HCT116 (cell line): Measurements from ENCODE around the gene RPTOR. TPM values are rescaled to one million over a fixed set of nuclear protein-coding genes. Genes with fewer than 3 reads are reported as not detected.

ENCODE experiments used
- ATAC-seq: fragments of 200-7000 bp; cut with Tn5 transposase; 2 replicates; pipeline ENCODE4 v1.9.1; 2020; ENCODE audit warnings: mild to moderate bottlenecking, moderate library complexity
- BruUV-seq: library from RNA; stranded (reverse); fragments of 400-500 nt; replicated peaks from 2 replicates; lab custom pipeline; 2021; lab: Mats Ljungman, UMichigan
- CTCF ChIA-PET: fragments of 300-600 bp; sonication (Branson Sonifier 250); formaldehyde crosslinking; loops from one replicate; lab custom pipeline; 2021; ENCODE audit warnings: antibody characterized with exemption; lab: Charles Lee
- POLR2A ChIA-PET: fragments of 300-600, 350-600 bp; sonication (Branson Sonifier 250); formaldehyde crosslinking; loops from one replicate; lab custom pipeline; 2021; ENCODE audit warnings: antibody characterized with exemption; lab: Charles Lee
- RAD21 ChIA-PET, 2 experiments: fragments of 300-600 bp; sonication (Branson Sonifier 250); formaldehyde crosslinking; loops; one replicate each; lab custom pipeline; 2023; ENCODE audit warnings: low total read pairs in 2 of 2; ENCODE audit not compliant: uncharacterized antibody in 2 of 2, unreplicated experiment in 2 of 2, low non-redundant PET in 1 of 2; lab: Charles Lee
- DNase-seq: peaks from one replicate; pipeline ENCODE4 v3.0.0-alpha.2; 2010; ENCODE audit warnings: low read depth, low spot score
- H2AFZ ChIP-seq: fragments of 200-600 bp; shearing (Covaris generic), sonication (generic); 2 replicates; pipeline ENCODE4 v1.6.1; 2017; ENCODE audit warnings: low read depth, mixed run types, mixed read lengths, antibody characterized with exemption, low read length; ENCODE audit not compliant: poor library complexity, severe bottlenecking
- H3K27ac ChIP-seq: 2 replicates; pipeline ENCODE4 v1.5.1; 2012; ENCODE audit warnings: low read depth, low read length
- H3K27me3 ChIP-seq: fragments of 200-600 bp; sonication (generic); 2 replicates; pipeline ENCODE4 v1.6.1; 2016; ENCODE audit warnings: mixed run types, low read length, mixed read lengths; ENCODE audit not compliant: insufficient read depth
- H3K36me3 ChIP-seq, 2 experiments: fragments of 200-500 bp in 1 of 2; fragments of 200-600 bp in 1 of 2; sonication (Bioruptor generic) in 1 of 2; sonication (generic) in 1 of 2; 2 replicates each; pipeline versions ENCODE4 v1.5.1 to v1.6.1; 2014 to 2016; ENCODE audit warnings: low read length in 2 of 2, inconsistent platforms in 1 of 2, mixed read lengths in 1 of 2, mixed run types in 1 of 2; ENCODE audit not compliant: insufficient read depth in 2 of 2, control insufficient read depth in 1 of 2
- H3K4me1 ChIP-seq, 2 experiments: fragments of 200-600 bp in 1 of 2; sonication (generic) in 1 of 2; 2 replicates each; pipeline versions ENCODE4 v1.5.1 to v1.6.1; 2012 to 2017; ENCODE audit warnings: low read length in 2 of 2, inconsistent platforms in 1 of 2, mild to moderate bottlenecking in 1 of 2, mixed read lengths in 1 of 2, mixed run types in 1 of 2, moderate library complexity in 1 of 2; ENCODE audit not compliant: insufficient read depth in 2 of 2, control insufficient read depth in 1 of 2
- H3K4me2 ChIP-seq: fragments of 200-600 bp; sonication (generic); 2 replicates; pipeline ENCODE4 v1.6.1; 2017; ENCODE audit warnings: mixed run types, low read length, mixed read lengths
- H3K4me3 ChIP-seq, 2 experiments: fragments of 200-600 bp in 1 of 2; sonication (generic) in 1 of 2; replicated peaks in 1 of 2; 2 replicates each; pipeline ENCODE4 v1.5.1; 2011 to 2016; ENCODE audit warnings: low read length in 2 of 2, control low read depth in 1 of 2, low read depth in 1 of 2, mild to moderate bottlenecking in 1 of 2, mixed read lengths in 1 of 2, mixed run types in 1 of 2
- H3K79me2 ChIP-seq: fragments of 200-600 bp; sonication (generic); 2 replicates; pipeline ENCODE4 v1.6.1; 2017; ENCODE audit warnings: mild to moderate bottlenecking, mixed run types, low read length, moderate library complexity, mixed read lengths; ENCODE audit not compliant: insufficient read depth
- H3K9ac ChIP-seq: fragments of 200-600 bp; sonication (generic); 2 replicates; pipeline ENCODE4 v1.6.1; 2016; ENCODE audit warnings: low read length, mixed read lengths
- H3K9me2 ChIP-seq: fragments of 200-600 bp; sonication (generic), shearing (Covaris generic); 2 replicates; pipeline ENCODE4 v1.6.1; 2017; ENCODE audit warnings: mixed run types, mild to moderate bottlenecking, moderate library complexity; ENCODE audit not compliant: insufficient read depth
- H3K9me3 ChIP-seq, 2 experiments: fragments of 200-500 bp in 1 of 2; fragments of 200-600 bp in 1 of 2; sonication (Bioruptor generic) in 1 of 2; sonication (generic) in 1 of 2; 2 replicates each; pipeline ENCODE4 v1.6.1; 2014 to 2017; ENCODE audit warnings: low read length in 2 of 2, mixed read lengths in 2 of 2, inconsistent platforms in 1 of 2, low read depth in 1 of 2, mild to moderate bottlenecking in 1 of 2, mixed run types in 1 of 2, moderate library complexity in 1 of 2; ENCODE audit not compliant: control insufficient read depth in 1 of 2, insufficient read depth in 1 of 2
- H4K20me1 ChIP-seq: fragments of 200-600 bp; sonication (generic), shearing (Covaris generic); 2 replicates; pipeline ENCODE4 v1.6.1; 2017; ENCODE audit warnings: mixed run types, mild to moderate bottlenecking, moderate library complexity; ENCODE audit not compliant: insufficient read depth
- ATF3 ChIP-seq: IDR thresholded peaks from 2 replicates; pipeline ENCODE4 v1.6.1; 2012
- CBX3 ChIP-seq: IDR thresholded peaks from 2 replicates; pipeline ENCODE4 v1.6.1; 2012; ENCODE audit warnings: low read depth
- EGR1 ChIP-seq: IDR thresholded peaks from 2 replicates; pipeline ENCODE4 v1.6.1; 2012; ENCODE audit warnings: low read depth
- ELF1 ChIP-seq: IDR thresholded peaks from 2 replicates; pipeline ENCODE4 v1.6.1; 2012; ENCODE audit warnings: low read depth, borderline replicate concordance
- EZH2 ChIP-seq: fragments of 200-600 bp; sonication (generic); IDR thresholded peaks from 2 replicates; pipeline ENCODE4 v1.6.1; 2017; ENCODE audit warnings: antibody characterized with exemption, mixed run types
- FOSL1 ChIP-seq: IDR thresholded peaks from 2 replicates; pipeline ENCODE4 v1.6.1; 2012; ENCODE audit warnings: low read depth
- MAX ChIP-seq: IDR thresholded peaks from 2 replicates; pipeline ENCODE4 v1.6.1; 2012
- POLR2A ChIP-seq: IDR thresholded peaks from 2 replicates; pipeline ENCODE4 v1.7.0; 2011; ENCODE audit warnings: borderline replicate concordance; ENCODE audit not compliant: insufficient read depth, insufficient read length; ENCODE audit errors: extremely low read depth
- POLR2AphosphoS5 ChIP-seq: IDR thresholded peaks from 2 replicates; pipeline ENCODE4 v1.6.1; 2011; ENCODE audit warnings: mild to moderate bottlenecking, low read depth, low read length, moderate library complexity
- RAD21 ChIP-seq: IDR thresholded peaks from 2 replicates; pipeline ENCODE4 v1.6.1; 2012; ENCODE audit warnings: low read depth, mild to moderate bottlenecking
- REST ChIP-seq: IDR thresholded peaks from 2 replicates; pipeline ENCODE4 v1.6.1; 2012; ENCODE audit warnings: low read depth
- SIN3A ChIP-seq: IDR thresholded peaks from 2 replicates; pipeline ENCODE4 v1.6.1; 2012; ENCODE audit warnings: low read depth
- SP1 ChIP-seq: IDR thresholded peaks from 2 replicates; pipeline ENCODE4 v1.6.1; 2012; ENCODE audit warnings: low read depth
- SRF ChIP-seq: IDR thresholded peaks from 2 replicates; pipeline ENCODE4 v1.6.1; 2012; ENCODE audit warnings: low read depth
- TCF7L2 ChIP-seq: IDR thresholded peaks from 2 replicates; pipeline ENCODE4 v1.7.0; 2011; ENCODE audit warnings: borderline replicate concordance, inconsistent platforms; ENCODE audit not compliant: insufficient read depth, insufficient read length; ENCODE audit errors: extremely low read depth
- ZNF274 ChIP-seq: fragments of 200-500 bp; sonication (Bioruptor generic); IDR thresholded peaks from 2 replicates; pipeline ENCODE4 v1.6.1; 2014; ENCODE audit warnings: mild to moderate bottlenecking, low read depth, low read length, inconsistent platforms
- intact Hi-C: fragments of 100-400 bp; cut with micrococcal nuclease; formaldehyde crosslinking; loops from 2 replicates; pipeline ENCODE4 v1.10.0; 2022
- total RNA-seq: library from RNA; stranded (reverse); gene quantifications from one replicate; pipeline ENCODE4 v1.2.1, GENCODE V29; 2021; ENCODE audit not compliant: unreplicated experiment

Gene RPTOR
- total RNA-seq, 1 experiment from 2014 or later, result 69.5 TPM

- ATAC-seq (no peak), DNase-seq (no peak)
- peaks cover 25% of the 10 kb centered on the region; the same call in 1 of the 2 replicates for H3K27me3 ChIP-seq
- no peaks in the 10 kb centered on the region for H4K20me1 ChIP-seq
- ChIA-PET CTCF (no interaction called here), POLR2A (no interaction called here), RAD21 (no interaction called here)
- TF ChIP-seq REST, result no peak
- TF ChIP-seq SRF, result no peak
- TF ChIP-seq CBX3, result no peak
- no peak for TF ChIP-seq FOSL1
- no peak for TF ChIP-seq ZNF274
- no peak for TF ChIP-seq POLR2A
- TF ChIP-seq TCF7L2, result no peak
- TF ChIP-seq RAD21, result no peak
- no peak for TF ChIP-seq EZH2
- no peak for TF ChIP-seq EGR1
- no peak for TF ChIP-seq SP1
- no peak for TF ChIP-seq ELF1
- no peak for TF ChIP-seq ATF3
- TF ChIP-seq MAX, result no peak
- no peak for TF ChIP-seq SIN3A
- TF ChIP-seq POLR2AphosphoS5, result no peak
- BruUV-seq, result no TSS peak
- H3K4me1 ChIP-seq, result no peaks in the 10 kb centered on the region
- H2AFZ ChIP-seq, result no peak overlapping the region
- intact Hi-C loops, result no loop called here
- H3K27ac ChIP-seq, result no peak overlapping the region
- H3K4me2 ChIP-seq, result no peak overlapping the region
- no peaks in the 10 kb centered on the region for H3K9me2 ChIP-seq
- H3K36me3 ChIP-seq, result no peaks in the 10 kb centered on the region
- H3K4me3 ChIP-seq, result no peak overlapping the region
- H3K79me2 ChIP-seq, result no peaks in the 10 kb centered on the region
- no peaks in the 10 kb centered on the region for H3K9me3 ChIP-seq
- H3K9ac ChIP-seq, result no peak overlapping the region
Measured at GRCh38 chr17:80503031-80503430, 41.6 kb upstream of the RPTOR start.
